HUDEP-2 (cell line): ENCODE results near the gene BASP1.
"Not testable (repeated sequence)": the region's sequence is repeated elsewhere in the genome, so short reads cannot be mapped to it uniquely, and the experiment has no call there.

Source experiments
- DNase-seq, 76 experiments: peaks; one replicate each; lab custom pipeline; 2025; ENCODE audit not compliant: unreplicated experiment in 76 of 76; lab: John Stamatoyannopoulos, UW

BASP1 gene

GRCh38 chr5:17190799-17191391, 26.5 kb upstream of the BASP1 start:
- DNase-seq = no peak

GRCh38 chr5:17191574-17191973, 25.9 kb upstream of the BASP1 start:
- DNase-seq = not testable (repeated sequence)

GRCh38 chr5:17192191-17192590, 25.2 kb upstream of the BASP1 start:
- DNase-seq = no peak

DNA sequence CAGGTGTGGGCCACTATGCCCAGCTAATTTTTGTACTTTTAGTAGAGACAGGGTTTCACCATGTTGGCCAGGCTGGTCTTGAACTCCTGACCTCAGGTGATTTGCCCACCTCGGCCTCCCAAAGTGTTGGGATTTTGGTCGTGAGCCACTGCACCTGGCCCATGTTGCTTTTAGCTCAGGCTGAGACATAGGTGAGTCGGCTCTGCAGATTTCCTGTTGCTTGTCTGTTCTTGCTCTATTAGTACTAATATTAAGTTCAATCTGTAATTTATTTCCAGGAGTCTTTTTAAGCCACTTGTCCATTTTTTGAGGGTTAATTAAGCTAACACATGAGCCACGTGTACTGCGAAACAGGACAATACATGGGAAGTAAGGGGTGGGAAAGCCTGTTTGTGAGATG, 21.4 kb upstream of the BASP1 start:
- DNase-seq = no peak

GRCh38 chr5:17196697-17197096, 20.7 kb upstream of the BASP1 start:
- DNase-seq = no peak

DNA sequence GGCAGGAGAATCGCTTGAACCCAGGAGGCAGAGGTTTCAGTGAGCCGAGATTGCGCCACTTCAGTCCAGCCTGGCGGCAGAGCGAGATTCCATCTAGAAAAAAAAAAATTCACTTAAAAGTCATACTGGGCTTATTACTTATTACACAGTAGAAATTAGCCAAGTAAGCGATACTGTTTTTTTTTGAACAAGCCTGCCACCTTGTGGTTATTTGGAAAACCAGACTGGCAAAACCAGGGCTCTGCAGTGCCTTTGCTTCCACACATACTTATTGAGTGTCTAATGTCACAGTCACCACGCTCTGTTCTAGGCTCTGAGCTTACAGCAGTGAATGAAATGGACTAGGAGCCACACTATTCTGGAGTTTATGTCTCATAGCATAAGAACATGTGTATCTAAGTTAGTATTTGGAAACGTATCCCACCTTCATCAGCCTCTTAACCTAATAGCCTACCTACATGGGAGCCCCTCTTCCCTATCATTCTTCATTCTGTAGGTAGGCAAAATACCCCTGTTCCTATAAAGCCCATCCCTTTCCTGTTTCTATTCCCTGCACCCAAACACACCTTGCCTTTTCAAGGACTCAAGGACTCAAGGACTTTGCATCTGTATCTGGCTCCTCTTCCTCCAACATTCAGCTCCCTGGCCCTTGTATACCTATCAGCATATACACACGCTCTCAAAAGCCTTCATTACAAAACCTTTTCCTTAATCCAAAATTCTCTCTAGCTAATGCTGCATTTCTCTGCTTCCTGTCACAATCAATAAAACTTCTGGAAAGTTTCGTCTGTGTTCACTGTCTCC, 13.9 kb upstream of the BASP1 start:
- peak in 10 of 76 experiments; percentile 2 to 31 (median 13) for DNase-seq

DNA sequence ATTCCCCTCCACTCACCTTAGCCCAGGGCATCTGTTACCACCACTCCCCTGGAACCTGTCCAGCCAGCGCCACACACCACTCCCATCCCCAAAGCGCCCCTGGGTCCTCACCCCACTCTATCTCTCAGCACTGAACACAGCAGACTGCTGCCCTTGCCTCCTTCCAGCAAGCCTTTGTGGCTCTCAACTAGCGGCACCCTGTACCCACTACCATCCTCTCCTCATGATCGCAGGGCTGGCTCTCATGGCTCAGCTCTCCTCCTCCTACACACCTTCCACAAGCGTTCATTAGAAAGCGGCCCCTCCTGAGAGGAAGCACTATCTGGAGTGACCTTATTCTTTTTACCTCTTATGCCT, 13.3 kb upstream of the BASP1 start:
- no peak for DNase-seq

DNA sequence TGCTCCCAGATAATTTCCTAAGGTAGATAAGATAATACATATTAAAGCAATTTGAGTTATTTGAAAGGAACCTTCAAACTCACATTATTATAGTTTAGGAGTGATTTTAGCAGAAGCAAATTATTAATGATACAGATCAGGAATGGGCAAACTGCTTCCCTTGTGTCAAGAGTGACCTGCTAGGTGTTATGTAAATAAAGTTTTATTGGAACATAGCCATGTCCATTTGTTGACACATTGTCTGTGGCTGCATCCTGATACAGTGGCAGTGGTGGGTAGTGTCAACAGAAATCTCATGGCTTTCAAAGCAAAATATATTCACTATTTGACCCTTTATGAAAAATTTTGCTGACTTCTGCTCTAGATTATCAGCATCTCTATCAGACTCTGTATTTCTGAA, 11.4 kb upstream of the BASP1 start:
- no peak for DNase-seq

DNA sequence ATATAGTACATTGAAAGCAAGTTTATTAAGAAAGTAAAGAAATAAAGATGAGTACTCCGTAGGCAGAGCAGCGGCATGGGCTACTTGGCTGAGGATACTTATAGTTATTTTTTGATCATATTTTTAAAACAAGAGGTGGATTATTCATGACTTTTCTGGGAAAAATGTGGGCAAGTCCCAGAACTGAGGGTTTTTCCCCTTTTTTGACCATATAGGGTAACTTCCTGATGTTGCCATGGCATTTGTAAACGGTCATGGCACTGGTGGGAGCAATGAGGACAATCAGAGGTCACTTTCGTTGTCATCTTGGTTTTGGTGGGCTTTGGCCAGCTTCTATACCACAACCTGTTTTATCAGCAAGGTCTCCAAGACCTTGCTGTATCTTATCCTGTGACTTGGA, 5.2 kb upstream of the BASP1 start:
- no peak for DNase-seq

- DNase-seq = no peak
Observed at GRCh38 chr5:17212996-17213395, 4.4 kb upstream of the BASP1 start.

GRCh38 chr5:17213938-17214337, 3.5 kb upstream of the BASP1 start:
- DNase-seq = no peak

DNA sequence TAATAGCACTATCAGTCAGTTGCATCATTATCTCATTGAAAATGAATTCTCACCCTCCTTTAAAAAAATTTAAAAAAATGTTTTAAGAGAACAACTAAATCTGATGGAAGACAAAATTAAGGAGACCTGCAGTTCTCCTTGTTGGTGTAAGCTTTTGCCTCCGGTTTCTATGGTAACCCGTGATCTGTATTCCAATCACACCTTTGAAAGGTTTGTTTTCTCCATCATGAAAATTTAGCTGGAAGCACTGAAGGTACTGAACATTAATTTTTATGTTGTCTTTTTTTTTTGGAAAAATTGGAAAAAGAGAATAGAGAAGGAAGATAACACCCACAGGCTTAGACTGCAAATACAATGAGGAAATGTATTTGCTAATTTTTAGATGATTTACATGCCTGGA, 2.5 kb upstream of the BASP1 start:
- no peak for DNase-seq

DNA sequence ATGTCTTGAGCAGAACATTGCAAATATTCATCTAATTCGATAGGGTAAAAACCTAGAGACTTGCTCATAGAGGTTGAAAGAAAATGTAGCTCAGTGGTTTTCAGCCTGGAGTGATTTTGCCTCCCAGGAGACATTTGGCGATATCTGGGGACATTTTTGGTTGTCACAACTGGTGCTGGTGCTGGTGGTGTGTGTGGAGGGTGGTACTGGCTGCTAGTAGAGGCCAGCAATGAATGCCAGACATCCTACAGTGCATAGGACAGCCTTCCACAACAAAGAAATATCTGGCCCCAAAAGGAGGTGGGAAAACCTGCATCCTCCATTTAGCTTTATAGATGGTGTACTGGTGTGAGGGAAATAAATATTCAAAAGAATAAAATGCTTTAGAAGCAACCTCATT, 2.1 kb upstream of the BASP1 start:
- no peak for DNase-seq

GRCh38 chr5:17216176-17216973, 1.1 kb upstream of the BASP1 start:
- DNase-seq = peak in 43 of 76 experiments; percentile 1 to 43 (median 17)

DNA sequence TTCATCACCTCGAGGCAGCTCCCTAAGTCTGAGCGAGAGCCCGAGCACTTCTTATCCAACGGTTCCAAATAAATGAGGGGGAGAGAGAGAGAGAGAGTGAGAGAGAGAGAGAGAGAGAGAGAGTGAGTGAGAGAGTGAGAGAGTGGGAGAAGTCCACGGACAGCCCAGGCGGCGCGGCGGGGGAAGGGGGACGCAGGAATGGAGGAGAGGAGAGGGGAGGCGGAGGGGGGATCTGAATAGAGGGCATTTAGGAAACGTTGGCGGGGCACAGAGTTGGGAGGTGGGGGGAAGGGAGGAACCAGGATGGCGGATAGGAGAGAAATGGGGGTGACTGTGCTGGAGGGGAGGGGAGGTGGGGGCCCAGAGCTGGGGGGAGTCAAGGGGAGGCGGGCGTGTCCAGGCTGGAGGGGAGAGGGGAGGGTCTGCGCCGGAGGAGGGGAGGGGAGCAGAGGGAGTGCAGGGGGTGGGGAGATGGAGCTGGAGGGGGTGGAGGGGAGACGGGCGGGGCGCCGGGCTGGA, 398 bp upstream of the BASP1 start:
- DNase-seq = no peak

DNA sequence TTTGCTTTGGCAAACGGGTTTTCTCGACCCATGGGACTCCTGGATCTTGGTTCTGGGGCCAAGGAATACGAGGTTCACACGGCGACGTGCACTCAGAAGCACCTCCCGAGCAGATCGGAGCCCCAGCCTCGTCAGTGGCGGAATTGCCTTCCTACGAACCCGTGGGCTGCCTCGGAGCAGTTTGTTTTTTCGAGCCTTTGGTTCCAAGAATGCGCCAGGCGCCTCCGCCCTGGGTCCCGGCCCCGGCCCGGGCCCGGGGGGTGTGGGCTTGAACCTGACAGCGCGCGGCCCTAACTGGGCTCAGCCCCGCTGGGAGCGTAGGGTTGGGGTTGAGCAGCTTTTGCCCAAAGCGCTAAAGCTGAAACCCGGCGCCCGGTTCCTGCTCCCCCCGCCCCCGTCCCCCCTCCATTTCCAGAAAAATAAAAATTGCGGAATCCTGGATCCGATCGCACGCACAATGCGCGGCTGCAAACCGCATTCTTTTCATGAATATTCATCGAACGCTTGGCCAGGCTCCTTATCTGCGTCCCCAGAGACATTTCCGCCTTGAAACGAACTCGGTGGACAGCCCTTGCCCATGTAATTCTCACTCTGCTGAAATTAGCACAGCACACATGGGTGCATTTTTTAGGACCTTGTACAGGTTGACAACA, 1.0 kb downstream of the BASP1 start:
- DNase-seq = no peak

DNA sequence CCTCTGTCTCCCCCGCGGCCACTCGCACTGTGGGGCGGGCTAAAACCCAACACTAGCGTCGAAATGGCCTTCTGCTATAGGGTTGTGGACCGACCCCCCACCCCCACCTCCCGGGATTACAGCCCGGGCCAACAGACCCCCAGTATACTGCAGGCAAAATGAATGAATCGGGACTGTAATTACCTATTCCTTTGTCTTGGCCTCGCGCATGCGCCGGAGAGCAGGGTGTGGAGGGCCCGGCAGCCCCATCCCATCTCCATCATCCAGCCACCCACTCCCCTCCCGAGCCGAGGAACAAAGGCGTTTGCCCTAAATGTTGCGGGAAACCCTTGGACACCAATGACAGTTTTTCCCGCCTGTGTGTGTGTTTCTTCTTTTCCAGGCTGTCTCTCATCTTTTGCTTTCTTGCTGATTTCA, 1.6 kb downstream of the BASP1 start:
- no peak for DNase-seq

DNA sequence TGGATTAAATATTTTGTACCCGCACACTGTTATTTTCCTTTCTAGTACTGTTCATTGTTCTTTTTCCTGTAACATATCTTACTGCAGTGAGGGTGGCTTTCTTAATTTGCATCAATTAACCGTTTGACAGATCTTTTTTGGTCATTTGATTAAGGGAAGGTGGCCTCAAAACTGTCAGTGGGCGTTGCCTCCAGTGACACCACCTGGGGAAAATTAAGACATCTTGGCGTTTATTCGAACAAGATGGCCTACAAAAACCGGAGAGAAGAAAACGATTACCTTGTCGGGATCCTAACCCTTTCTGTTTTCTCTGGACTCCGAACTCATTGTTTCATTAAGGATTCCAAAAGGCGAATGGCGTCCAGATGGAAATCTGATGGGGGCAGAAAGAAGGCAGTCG, 2.0 kb downstream of the BASP1 start:
- no peak for DNase-seq

- no peak for DNase-seq
Observed at GRCh38 chr5:17219992-17220391, 2.6 kb downstream of the BASP1 start.

DNA sequence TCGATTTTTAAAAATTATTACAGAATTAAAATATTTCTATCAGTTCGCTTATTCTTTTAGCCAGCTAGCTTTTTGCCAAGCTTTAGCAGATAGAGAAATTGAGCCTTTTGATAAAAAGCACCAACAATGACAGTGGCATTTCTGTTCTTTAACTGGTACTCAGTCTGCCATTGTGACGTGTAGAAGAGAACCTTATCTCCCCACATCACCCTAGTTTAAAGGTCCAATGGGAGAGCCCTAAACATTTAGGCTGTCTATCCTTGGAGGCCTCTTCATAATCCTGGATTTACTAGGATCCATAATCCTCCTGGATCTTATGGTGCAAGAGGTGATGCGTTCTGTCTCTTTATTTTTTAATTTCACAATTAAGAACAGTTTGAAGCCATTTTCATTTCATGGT, 3.0 kb downstream of the BASP1 start:
- no peak for DNase-seq
